H1 (cell line): ENCODE data around the gene PEX3.

Source experiments
- CTCF ChIP-seq, 3 experiments: IDR thresholded peaks; 1 replicate in 2 of 3; 2 replicates in 1 of 3; pipeline versions ENCODE4 v1.5.1 to v1.6.1; 2011; ENCODE audit warnings: low read length in 3 of 3, mild to moderate bottlenecking in 3 of 3, inconsistent platforms in 2 of 3, low read depth in 1 of 3, moderate library complexity in 1 of 3; ENCODE audit not compliant: insufficient read depth in 1 of 3; ENCODE audit errors: control extremely low read depth in 1 of 3
- HDAC2 ChIP-seq, 2 experiments: fragments of 300-600 bp in 1 of 2; sonication (generic) in 1 of 2; IDR thresholded peaks; 2 replicates each; pipeline ENCODE4 v1.6.1; 2011 to 2012; ENCODE audit warnings: low read depth in 2 of 2, low read length in 2 of 2, mild to moderate bottlenecking in 2 of 2, moderate library complexity in 2 of 2, borderline replicate concordance in 1 of 2, inconsistent platforms in 1 of 2
- JUN ChIP-seq: IDR thresholded peaks from 2 replicates; pipeline ENCODE4 v1.6.1; 2011; ENCODE audit warnings: low read depth, mild to moderate bottlenecking, improper control_type of control experiment, low read length
- POLR2A ChIP-seq, 2 experiments: IDR thresholded peaks; 1 replicate in 1 of 2; 2 replicates in 1 of 2; pipeline ENCODE4 v1.6.1; 2011; ENCODE audit warnings: low read depth in 2 of 2, low read length in 2 of 2, mild to moderate bottlenecking in 2 of 2; ENCODE audit errors: control extremely low read depth in 1 of 2
- POLR2AphosphoS5 ChIP-seq: IDR thresholded peaks from 2 replicates; pipeline ENCODE4 v1.6.1; 2011; ENCODE audit warnings: low read depth, low read length
- SP4 ChIP-seq: IDR thresholded peaks from 2 replicates; pipeline ENCODE4 v1.6.1; 2012; ENCODE audit warnings: low read length, inconsistent platforms

DNA sequence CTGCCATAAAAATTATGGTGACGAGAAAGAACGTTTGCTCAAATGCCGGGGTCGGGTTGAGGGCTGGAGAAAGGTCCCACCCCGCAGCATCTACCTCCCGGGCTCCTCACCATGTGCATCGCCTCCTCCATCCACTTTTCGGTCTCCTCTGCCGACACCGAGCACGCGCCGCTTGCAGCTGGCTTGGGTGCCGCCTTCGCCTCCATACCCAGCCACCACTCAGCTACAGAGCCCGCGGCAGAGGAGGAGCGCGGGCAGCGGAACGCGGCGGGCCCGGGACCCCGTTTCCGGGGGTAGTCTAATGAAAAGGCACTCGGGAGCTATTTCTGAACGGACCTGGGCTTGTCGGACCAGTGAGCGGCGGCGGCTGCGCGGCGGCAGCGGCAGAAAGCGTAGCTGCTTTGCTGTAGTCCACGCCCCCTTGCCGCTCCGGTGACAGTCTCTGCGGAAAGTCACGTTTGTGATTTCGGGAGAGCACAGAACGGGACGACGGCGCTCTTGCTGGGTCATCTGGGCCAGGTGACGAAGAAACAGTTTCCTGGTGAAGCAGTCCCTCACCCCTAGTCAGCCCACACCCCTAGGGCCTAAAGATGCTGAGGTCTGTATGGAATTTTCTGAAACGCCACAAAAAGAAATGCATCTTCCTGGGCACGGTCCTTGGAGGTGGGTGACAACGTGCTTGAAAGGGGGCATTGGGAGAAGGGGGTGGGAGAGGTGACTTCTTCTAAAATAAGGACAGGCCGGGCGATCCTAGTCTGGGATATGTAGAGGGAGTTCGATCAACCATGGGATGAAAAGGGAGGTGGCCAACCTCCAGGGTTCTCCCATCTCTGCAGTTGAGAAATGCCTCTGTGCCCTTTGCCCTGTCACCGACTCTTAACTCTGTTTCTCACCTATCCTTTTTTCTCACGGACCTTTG is at the start of gene PEX3, which contains the start of gene ADAT2:
- TF ChIP-seq POLR2A (IDR thresholded peaks at IDR 0.05; ENCODE audit: control extremely low read depth in 1 of 2, low read depth in 2 of 2, low read length in 2 of 2) (peak; percentile 69 to 85), CTCF (IDR thresholded peaks at IDR 0.05; ENCODE audit: control extremely low read depth in 1 of 3, insufficient read depth in 1 of 3, low read depth in 1 of 3, low read length in 3 of 3) (no peak), POLR2AphosphoS5 (peak; percentile 90), JUN (peak; percentile 53; the same call in 1 of the 2 replicates), HDAC2 (IDR thresholded peaks at IDR 0.05; ENCODE audit: borderline replicate concordance in 1 of 2, low read depth in 2 of 2, low read length in 2 of 2) (0 out of 4 replicates have a peak, but pooled peaks of 1 of the 2 experiments have one; percentile 36), SP4 (peak; percentile 88; the same call in 1 of the 2 replicates)
